WTC11 (cell line): ENCODE results near the gene TLCD1. TPM values are rescaled to one million over a fixed set of nuclear protein-coding genes. Genes with fewer than 3 reads are reported as not detected.

Source experiments
- ATAC-seq: fragments of 200-7000 bp; cut with Tn5 transposase; 2 replicates; pipeline ENCODE4 v1.10.0; 2021; ENCODE audit warnings: mild to moderate bottlenecking, moderate library complexity
- CTCF ChIA-PET: fragments of 300-600 bp; sonication (Branson Sonifier 250); formaldehyde crosslinking; loops from one replicate; lab custom pipeline; 2021; ENCODE audit warnings: antibody characterized with exemption; lab: Charles Lee
- POLR2A ChIA-PET: fragments of 350-600 bp; sonication (Branson Sonifier 250); formaldehyde crosslinking; loops from one replicate; lab custom pipeline; 2021; ENCODE audit warnings: antibody characterized with exemption; lab: Charles Lee
- DNase-seq: peaks from one replicate; pipeline ENCODE4 v3.0.0; 2021; ENCODE audit warnings: low spot score
- H3K27ac Mint-ChIP-seq: 2 replicates; pipeline ENCODE4 v1.8.0; 2021; ENCODE audit warnings: mixed read lengths
- H3K27me3 Mint-ChIP-seq: 2 replicates; pipeline ENCODE4 v1.8.0; 2021; ENCODE audit warnings: low read depth, mild to moderate bottlenecking, moderate library complexity, mixed read lengths
- H3K36me3 Mint-ChIP-seq: 2 replicates; pipeline ENCODE4 v1.8.0; 2021; ENCODE audit warnings: mixed read lengths
- H3K4me1 Mint-ChIP-seq: 2 replicates; pipeline ENCODE4 v1.8.0; 2022; ENCODE audit warnings: mixed read lengths
- H3K4me3 Mint-ChIP-seq: 2 replicates; pipeline ENCODE4 v1.8.0; 2021; ENCODE audit warnings: mild to moderate bottlenecking, moderate library complexity, mixed read lengths
- H3K9me3 Mint-ChIP-seq: 2 replicates; pipeline ENCODE4 v1.8.0; 2021; ENCODE audit warnings: mixed read lengths
- CREB1 ChIP-seq: sonication (generic); formaldehyde crosslinking; IDR thresholded peaks from 2 replicates; pipeline ENCODE4 v1.8.0; 2023; ENCODE audit warnings: mild to moderate bottlenecking, missing genetic modification reagents
- CREM ChIP-seq: sonication (generic); formaldehyde crosslinking; IDR thresholded peaks from 2 replicates; pipeline ENCODE4 v1.8.1; 2022; ENCODE audit warnings: mild to moderate bottlenecking, missing genetic modification reagents, moderate library complexity
- ZNF263 ChIP-seq: sonication (generic); formaldehyde crosslinking; IDR thresholded peaks from 2 replicates; pipeline ENCODE4 v1.8.1; 2022; ENCODE audit warnings: low read depth, mild to moderate bottlenecking, moderate library complexity, missing genetic modification reagents
- ZNF423 ChIP-seq: fragments of 250-450 bp; sonication (Bioruptor Pico); IDR thresholded peaks from 2 replicates; pipeline ENCODE4 v2.1.2; 2022; ENCODE audit warnings: mild to moderate bottlenecking, moderate library complexity
- total RNA-seq: library from RNA; stranded (reverse); gene quantifications from 3 replicates; pipeline ENCODE4 v1.2.3, GENCODE V29; 2021
- TF ChIP-seq, protein P1 (sequence below): sonication (generic); formaldehyde crosslinking; IDR thresholded peaks from 2 replicates; pipeline ENCODE4 v1.8.0; 2023; ENCODE audit warnings: missing genetic modification reagents
- TF ChIP-seq, protein P2 (sequence below): sonication (generic); formaldehyde crosslinking; IDR thresholded peaks from 2 replicates; pipeline ENCODE4 v1.8.1; 2022; ENCODE audit warnings: low read depth, missing genetic modification reagents, borderline replicate concordance
- TF ChIP-seq, protein P3 (sequence below): sonication (generic); formaldehyde crosslinking; IDR thresholded peaks from 2 replicates; pipeline ENCODE4 v1.8.1; 2023; ENCODE audit warnings: mild to moderate bottlenecking, missing genetic modification reagents, moderate library complexity
- TF ChIP-seq, protein P4 (sequence below): fragments of 250-450 bp; sonication (Bioruptor Pico); IDR thresholded peaks from 2 replicates; pipeline ENCODE4 v1.9.0; 2021; ENCODE audit warnings: mild to moderate bottlenecking

Gene TLCD1
- total RNA-seq, 1 experiment from 2014 or later, result 36.0 TPM

DNA sequence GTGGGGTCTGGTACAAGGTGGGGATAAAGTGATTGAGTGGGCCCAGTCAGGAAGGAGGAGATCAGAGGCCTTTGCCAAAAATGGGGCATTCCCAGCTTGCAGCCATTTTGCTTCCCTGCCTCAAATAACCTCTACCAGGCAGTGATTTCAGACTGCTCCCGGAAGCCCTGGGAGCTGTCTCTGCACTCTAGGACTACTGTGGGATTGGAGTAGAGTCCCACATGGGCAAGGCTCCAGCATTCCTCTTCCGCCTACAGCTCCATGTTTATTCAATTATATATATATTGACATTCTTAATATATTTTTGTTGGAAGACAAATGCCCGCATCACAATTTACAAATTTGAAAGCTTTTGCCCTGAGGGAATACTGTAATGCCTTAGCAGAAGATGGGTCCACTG is 50.5 kb downstream of the TLCD1 start:
- Mint-ChIP-seq H3K27ac (no peak overlapping the region), H3K4me3 (no peak overlapping the region), H3K27me3 (no peaks in the 10 kb centered on the region), H3K9me3 (no peaks in the 10 kb centered on the region), H3K36me3 (peaks cover 79% of the 10 kb centered on the region), H3K4me1 (no peaks in the 10 kb centered on the region)
- ATAC-seq (no peak), DNase-seq (no peak)
- CTCF ChIA-PET, result interaction anchor here (2.8 kb wide), 1 partner anchor 31 kb away, joined by 11 read pairs; the partner anchor contains the start of gene BLTP2
- TF ChIP-seq ZNF423 (CRISPR knock-in tag), result no peak
- TF ChIP-seq CREM, result no peak
- no peak for TF ChIP-seq CREB1 (CRISPR knock-in tag)
- TF ChIP-seq, protein P1, sequence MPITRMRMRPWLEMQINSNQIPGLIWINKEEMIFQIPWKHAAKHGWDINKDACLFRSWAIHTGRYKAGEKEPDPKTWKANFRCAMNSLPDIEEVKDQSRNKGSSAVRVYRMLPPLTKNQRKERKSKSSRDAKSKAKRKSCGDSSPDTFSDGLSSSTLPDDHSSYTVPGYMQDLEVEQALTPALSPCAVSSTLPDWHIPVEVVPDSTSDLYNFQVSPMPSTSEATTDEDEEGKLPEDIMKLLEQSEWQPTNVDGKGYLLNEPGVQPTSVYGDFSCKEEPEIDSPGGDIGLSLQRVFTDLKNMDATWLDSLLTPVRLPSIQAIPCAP (CRISPR knock-in tag), result no peak
- TF ChIP-seq, protein P2, sequence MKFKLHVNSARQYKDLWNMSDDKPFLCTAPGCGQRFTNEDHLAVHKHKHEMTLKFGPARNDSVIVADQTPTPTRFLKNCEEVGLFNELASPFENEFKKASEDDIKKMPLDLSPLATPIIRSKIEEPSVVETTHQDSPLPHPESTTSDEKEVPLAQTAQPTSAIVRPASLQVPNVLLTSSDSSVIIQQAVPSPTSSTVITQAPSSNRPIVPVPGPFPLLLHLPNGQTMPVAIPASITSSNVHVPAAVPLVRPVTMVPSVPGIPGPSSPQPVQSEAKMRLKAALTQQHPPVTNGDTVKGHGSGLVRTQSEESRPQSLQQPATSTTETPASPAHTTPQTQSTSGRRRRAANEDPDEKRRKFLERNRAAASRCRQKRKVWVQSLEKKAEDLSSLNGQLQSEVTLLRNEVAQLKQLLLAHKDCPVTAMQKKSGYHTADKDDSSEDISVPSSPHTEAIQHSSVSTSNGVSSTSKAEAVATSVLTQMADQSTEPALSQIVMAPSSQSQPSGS, result no peak
- TF ChIP-seq, protein P3, sequence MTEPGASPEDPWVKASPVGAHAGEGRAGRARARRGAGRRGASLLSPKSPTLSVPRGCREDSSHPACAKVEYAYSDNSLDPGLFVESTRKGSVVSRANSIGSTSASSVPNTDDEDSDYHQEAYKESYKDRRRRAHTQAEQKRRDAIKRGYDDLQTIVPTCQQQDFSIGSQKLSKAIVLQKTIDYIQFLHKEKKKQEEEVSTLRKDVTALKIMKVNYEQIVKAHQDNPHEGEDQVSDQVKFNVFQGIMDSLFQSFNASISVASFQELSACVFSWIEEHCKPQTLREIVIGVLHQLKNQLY (CRISPR knock-in tag), result no peak
- no peak for TF ChIP-seq ZNF263 (CRISPR knock-in tag)
- TF ChIP-seq, protein P4, sequence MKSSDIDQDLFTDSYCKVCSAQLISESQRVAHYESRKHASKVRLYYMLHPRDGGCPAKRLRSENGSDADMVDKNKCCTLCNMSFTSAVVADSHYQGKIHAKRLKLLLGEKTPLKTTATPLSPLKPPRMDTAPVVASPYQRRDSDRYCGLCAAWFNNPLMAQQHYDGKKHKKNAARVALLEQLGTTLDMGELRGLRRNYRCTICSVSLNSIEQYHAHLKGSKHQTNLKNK (CRISPR knock-in tag), result no peak
- POLR2A ChIA-PET, result no interaction called here

Other genes with a start within 250 kb of the TLCD1 start
- not detected in 3 replicates for gene FOXN1, start 219.9 kb downstream of the TLCD1 start, total RNA-seq
- gene UNC119, start 173.6 kb downstream of the TLCD1 start, total RNA-seq, result 53.3 to 59.6 TPM (median 54.6 TPM) in 3 replicates
- 50.6 to 55.0 TPM (median 54.6 TPM) in 3 replicates for gene PIGS, start 154.7 kb downstream of the TLCD1 start, total RNA-seq
- 73.5 to 95.7 TPM (median 94.2 TPM) in 3 replicates for gene ALDOC, start 149.3 kb downstream of the TLCD1 start, total RNA-seq
- 120 to 146 TPM (median 125 TPM) in 3 replicates for gene SPAG5, start 127.2 kb downstream of the TLCD1 start, total RNA-seq
- 23.7 to 28.0 TPM (median 25.6 TPM) in 3 replicates for gene RSKR, start 112.0 kb downstream of the TLCD1 start, total RNA-seq
- 111 to 139 TPM (median 116 TPM) in 3 replicates for gene BLTP2, start 81.1 kb downstream of the TLCD1 start, total RNA-seq
- gene SDF2, start 64.3 kb downstream of the TLCD1 start, total RNA-seq, result 44.4 to 49.4 TPM (median 45.9 TPM) in 3 replicates
- gene SUPT6H, start 64.0 kb downstream of the TLCD1 start, total RNA-seq, result 49.1 to 61.3 TPM (median 54.5 TPM) in 3 replicates
- gene PROCA1, start 14.3 kb downstream of the TLCD1 start, total RNA-seq, result 28.4 to 33.9 TPM (median 31.7 TPM) in 3 replicates
- 153 to 181 TPM (median 162 TPM) in 3 replicates for gene RAB34, start 8.4 kb downstream of the TLCD1 start, total RNA-seq
- gene RPL23A, start 6.2 kb downstream of the TLCD1 start, total RNA-seq, result 1,832 to 2,055 TPM (median 2,048 TPM) in 3 replicates
- gene NEK8, start 2.6 kb upstream of the TLCD1 start, total RNA-seq, result 17.9 to 25.0 TPM (median 18.6 TPM) in 3 replicates
- gene TRAF4, start 17.8 kb upstream of the TLCD1 start, total RNA-seq, result 192 to 268 TPM (median 192 TPM) in 3 replicates
- gene FAM222B, start 116.6 kb upstream of the TLCD1 start, total RNA-seq, result 86.6 to 94.6 TPM (median 91.5 TPM) in 3 replicates
- 70.1 to 77.0 TPM (median 72.0 TPM) in 3 replicates for gene ERAL1, start 128.8 kb upstream of the TLCD1 start, total RNA-seq
- 139 to 153 TPM (median 144 TPM) in 3 replicates for gene FLOT2, start 171.5 kb upstream of the TLCD1 start, total RNA-seq
- gene DHRS13, start 176.8 kb upstream of the TLCD1 start, total RNA-seq, result 26.5 to 29.5 TPM (median 28.5 TPM) in 3 replicates
- 57.7 to 69.8 TPM (median 61.3 TPM) in 3 replicates for gene PHF12, start 225.3 kb upstream of the TLCD1 start, total RNA-seq